HG02840 (cell line): Measurements from ENCODE around the gene MCOLN2.
"Not testable (repeated sequence)": the region's sequence is repeated elsewhere in the genome, so short reads cannot be mapped to it uniquely, and the experiment has no call there.

ENCODE experiments used
- ATAC-seq: cut with Tn5 transposase; IDR thresholded peaks from one replicate; pipeline ENCODE4 v1.9.1; 2021; ENCODE audit warnings: mild to moderate bottlenecking, moderate library complexity, moderate number of reproducible peaks; ENCODE audit not compliant: unreplicated experiment, low FRiP score

The MCOLN2 gene

GRCh38 chr1:84986561-84986960 is 10.4 kb downstream of the MCOLN2 start:
- not testable (repeated sequence) for ATAC-seq

GRCh38 chr1:84985365-84985764 is 11.5 kb downstream of the MCOLN2 start:
- peak; percentile 48 for ATAC-seq

- no peak for ATAC-seq
Observed at GRCh38 chr1:84982395-84982794, 14.5 kb downstream of the MCOLN2 start.

GRCh38 chr1:84975035-84975434 is 21.9 kb downstream of the MCOLN2 start:
- no peak for ATAC-seq

GRCh38 chr1:84973498-84974334 is 23.2 kb downstream of the MCOLN2 start:
- ATAC-seq = peak; percentile 44

- peak; percentile 13 for ATAC-seq
Observed at GRCh38 chr1:84972377-84972987, 24.4 kb downstream of the MCOLN2 start.

- ATAC-seq = peak; percentile 27
Observed at GRCh38 chr1:84971957-84972356, 25.0 kb downstream of the MCOLN2 start.

GRCh38 chr1:84969489-84970250 is 27.2 kb downstream of the MCOLN2 start:
- peak; percentile 50 for ATAC-seq

- no peak for ATAC-seq
Observed at GRCh38 chr1:84968865-84969264, 28.0 kb downstream of the MCOLN2 start.

GRCh38 chr1:84968101-84968500 is 28.8 kb downstream of the MCOLN2 start:
- no peak for ATAC-seq

GRCh38 chr1:84967666-84968065 is 29.2 kb downstream of the MCOLN2 start:
- no peak for ATAC-seq

GRCh38 chr1:84963021-84963420 is 33.9 kb downstream of the MCOLN2 start:
- ATAC-seq = no peak

GRCh38 chr1:84961316-84961715 is 35.6 kb downstream of the MCOLN2 start:
- no peak for ATAC-seq

GRCh38 chr1:84960371-84960770 is 36.5 kb downstream of the MCOLN2 start:
- no peak for ATAC-seq

GRCh38 chr1:84959294-84959693 is 37.6 kb downstream of the MCOLN2 start:
- no peak for ATAC-seq

GRCh38 chr1:84957966-84958365 is 38.9 kb downstream of the MCOLN2 start:
- ATAC-seq = no peak

GRCh38 chr1:84956655-84957054 is 40.3 kb downstream of the MCOLN2 start:
- no peak for ATAC-seq

GRCh38 chr1:84956097-84956496 is 40.8 kb downstream of the MCOLN2 start:
- no peak for ATAC-seq

- no peak for ATAC-seq
Observed at GRCh38 chr1:84949664-84950063, 47.2 kb downstream of the MCOLN2 start.

- no peak for ATAC-seq
Observed at GRCh38 chr1:84947536-84948410, 49.1 kb downstream of the MCOLN2 start.
